Measurements from ENCODE around the gene HSF5. TPM values are rescaled to one million over a fixed set of nuclear protein-coding genes. Genes with fewer than 3 reads are reported as not detected.
A peak's percentile ranks its signal among the peaks of the same experiment; 100 is the strongest.

HSF5 gene, protein sequence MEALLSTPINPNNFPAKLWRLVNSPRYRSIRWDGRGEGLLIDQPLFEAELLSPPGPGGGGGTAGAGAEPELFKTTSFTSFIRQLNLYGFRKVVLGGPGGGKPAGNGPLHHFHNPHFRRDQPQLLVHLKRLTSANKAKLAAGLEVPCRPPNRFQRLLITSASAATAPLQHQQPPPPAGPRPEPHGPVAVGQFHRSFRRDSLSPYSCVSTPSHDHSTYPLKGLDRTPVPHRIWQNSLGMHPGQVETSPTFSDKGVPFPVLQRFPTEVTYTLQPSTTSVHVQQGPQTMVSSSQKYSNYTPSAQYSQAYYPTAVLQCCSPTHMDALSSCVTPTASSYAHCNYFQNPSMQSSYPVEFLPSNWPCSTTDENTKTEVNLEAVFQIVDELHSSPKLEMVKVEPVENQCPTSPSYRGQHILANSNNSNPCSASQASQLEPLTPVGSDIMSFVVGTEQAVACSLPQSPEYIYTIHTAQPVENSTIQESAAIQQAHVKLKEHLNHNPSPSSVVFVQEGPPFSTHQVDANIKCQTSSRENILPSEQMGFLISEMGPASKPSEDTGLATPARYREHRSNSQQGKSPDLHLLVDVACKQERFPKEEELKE
- total RNA-seq = not detected in 2 replicates
- long read RNA-seq = 0 reads

DNA sequence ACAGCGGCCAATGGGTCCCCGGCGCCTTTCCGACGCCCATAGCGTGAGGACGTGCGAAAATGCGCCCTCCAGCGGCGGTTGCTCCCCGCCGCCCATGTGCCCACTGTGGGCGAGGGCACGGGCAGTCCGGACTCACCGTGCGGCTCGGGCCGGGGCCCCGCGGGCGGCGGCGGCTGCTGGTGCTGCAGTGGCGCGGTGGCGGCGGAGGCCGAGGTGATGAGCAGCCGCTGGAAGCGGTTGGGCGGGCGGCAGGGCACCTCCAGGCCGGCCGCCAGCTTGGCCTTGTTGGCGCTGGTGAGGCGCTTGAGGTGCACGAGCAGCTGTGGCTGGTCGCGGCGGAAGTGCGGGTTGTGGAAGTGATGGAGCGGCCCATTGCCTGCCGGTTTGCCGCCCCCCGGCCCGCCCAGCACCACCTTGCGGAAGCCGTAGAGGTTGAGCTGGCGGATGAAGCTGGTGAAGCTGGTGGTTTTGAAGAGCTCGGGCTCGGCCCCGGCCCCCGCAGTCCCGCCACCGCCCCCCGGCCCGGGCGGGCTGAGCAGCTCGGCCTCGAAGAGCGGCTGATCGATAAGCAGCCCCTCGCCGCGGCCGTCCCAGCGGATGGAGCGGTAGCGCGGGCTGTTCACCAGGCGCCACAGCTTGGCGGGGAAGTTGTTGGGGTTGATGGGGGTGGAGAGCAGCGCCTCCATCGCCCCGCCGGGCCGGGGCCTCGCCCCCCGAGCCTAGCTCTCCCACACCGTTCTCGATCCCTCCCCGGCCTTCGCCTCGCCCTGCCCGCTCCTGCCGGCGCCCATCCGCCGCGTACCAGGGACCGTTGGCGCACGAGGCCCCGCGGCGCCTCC, at the start of gene HSF5:
TSS of gene HSF5 (minus strand) at position 820 of the 839 bp plus-strand sequence. CDS start at position 686, 134 bp downstream.
- no peak within 1 kb of the TSS for H3K27ac Mint-ChIP-seq (ENCODE audit: unreplicated experiment)
- DNase-seq (ENCODE audit: extremely low spot score, unreplicated experiment) = peak; percentile 83
- H3K4me1 Mint-ChIP-seq (ENCODE audit: unreplicated experiment) = no peaks in the 10 kb centered on the region
- H3K9me3 Mint-ChIP-seq (ENCODE audit: unreplicated experiment) = no peaks in the 10 kb centered on the region
- no peak within 1 kb of the TSS for H3K4me3 Mint-ChIP-seq (ENCODE audit: unreplicated experiment)
- peaks cover 38% of the 10 kb centered on the region for H3K36me3 Mint-ChIP-seq (ENCODE audit: unreplicated experiment)
- TF ChIP-seq, protein P1, sequence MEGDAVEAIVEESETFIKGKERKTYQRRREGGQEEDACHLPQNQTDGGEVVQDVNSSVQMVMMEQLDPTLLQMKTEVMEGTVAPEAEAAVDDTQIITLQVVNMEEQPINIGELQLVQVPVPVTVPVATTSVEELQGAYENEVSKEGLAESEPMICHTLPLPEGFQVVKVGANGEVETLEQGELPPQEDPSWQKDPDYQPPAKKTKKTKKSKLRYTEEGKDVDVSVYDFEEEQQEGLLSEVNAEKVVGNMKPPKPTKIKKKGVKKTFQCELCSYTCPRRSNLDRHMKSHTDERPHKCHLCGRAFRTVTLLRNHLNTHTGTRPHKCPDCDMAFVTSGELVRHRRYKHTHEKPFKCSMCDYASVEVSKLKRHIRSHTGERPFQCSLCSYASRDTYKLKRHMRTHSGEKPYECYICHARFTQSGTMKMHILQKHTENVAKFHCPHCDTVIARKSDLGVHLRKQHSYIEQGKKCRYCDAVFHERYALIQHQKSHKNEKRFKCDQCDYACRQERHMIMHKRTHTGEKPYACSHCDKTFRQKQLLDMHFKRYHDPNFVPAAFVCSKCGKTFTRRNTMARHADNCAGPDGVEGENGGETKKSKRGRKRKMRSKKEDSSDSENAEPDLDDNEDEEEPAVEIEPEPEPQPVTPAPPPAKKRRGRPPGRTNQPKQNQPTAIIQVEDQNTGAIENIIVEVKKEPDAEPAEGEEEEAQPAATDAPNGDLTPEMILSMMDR (IDR thresholded peaks at IDR 0.05) = no peak
- no peaks in the 10 kb centered on the region for H3K27me3 Mint-ChIP-seq (ENCODE audit: unreplicated experiment)

DNA sequence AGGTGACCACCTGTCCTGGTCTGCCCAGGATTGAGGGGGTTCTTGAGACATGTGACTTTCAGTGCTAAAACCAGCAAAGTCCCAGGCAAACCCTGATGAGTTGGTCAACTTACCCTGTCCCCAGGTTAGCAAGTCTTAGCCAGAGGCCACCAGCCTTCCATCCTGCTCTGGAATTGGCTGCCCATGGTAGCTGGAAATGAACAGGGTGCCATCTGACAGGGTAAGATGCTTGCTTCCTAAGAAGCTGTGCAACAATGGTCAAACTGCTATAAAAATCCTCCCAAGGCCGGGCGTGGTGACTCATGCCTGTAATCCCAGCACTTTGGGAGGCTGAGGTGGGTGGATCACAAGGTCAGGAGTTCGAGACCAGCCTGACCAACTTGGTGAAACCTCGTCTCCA, 49.1 kb upstream of the HSF5 start:
- TF ChIP-seq, protein P1 (IDR thresholded peaks at IDR 0.05) = no peak
- no peak overlapping the region for H3K27ac Mint-ChIP-seq (ENCODE audit: unreplicated experiment)
- H3K36me3 Mint-ChIP-seq (ENCODE audit: unreplicated experiment) = no peaks in the 10 kb centered on the region
- peaks cover 5% of the 10 kb centered on the region for H3K4me1 Mint-ChIP-seq (ENCODE audit: unreplicated experiment)
- DNase-seq (ENCODE audit: extremely low spot score, unreplicated experiment) = no peak
- H3K4me3 Mint-ChIP-seq (ENCODE audit: unreplicated experiment) = no peak overlapping the region
- H3K27me3 Mint-ChIP-seq (ENCODE audit: unreplicated experiment) = peaks cover 17% of the 10 kb centered on the region
- H3K9me3 Mint-ChIP-seq (ENCODE audit: unreplicated experiment) = no peaks in the 10 kb centered on the region

DNA sequence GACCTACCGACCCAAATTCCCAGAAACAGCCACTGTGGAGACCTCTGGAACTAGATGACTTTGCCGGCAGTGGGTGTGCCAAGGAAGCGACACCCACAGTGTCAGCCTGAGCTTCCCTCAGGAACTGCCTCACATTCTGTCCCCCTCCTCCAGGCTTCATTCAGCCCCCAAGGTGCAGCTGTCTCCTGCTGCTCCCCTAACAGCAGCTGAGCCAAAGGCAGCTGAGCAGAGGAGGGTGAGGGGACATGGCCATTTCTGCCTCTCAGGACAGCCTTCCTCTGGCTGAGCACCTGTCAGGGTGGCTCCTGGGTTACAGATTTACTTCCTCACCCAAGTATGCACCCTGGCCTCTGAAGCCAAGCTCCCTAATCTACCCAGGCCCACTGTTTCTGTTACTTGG, 48.3 kb upstream of the HSF5 start:
- TF ChIP-seq, protein P1 (IDR thresholded peaks at IDR 0.05) = no peak
- peaks cover 10% of the 10 kb centered on the region for H3K27me3 Mint-ChIP-seq (ENCODE audit: unreplicated experiment)
- DNase-seq (ENCODE audit: extremely low spot score, unreplicated experiment) = no peak
- H3K4me1 Mint-ChIP-seq (ENCODE audit: unreplicated experiment) = peaks cover 8% of the 10 kb centered on the region
- H3K4me3 Mint-ChIP-seq (ENCODE audit: unreplicated experiment) = no peak overlapping the region
- no peaks in the 10 kb centered on the region for H3K36me3 Mint-ChIP-seq (ENCODE audit: unreplicated experiment)
- H3K27ac Mint-ChIP-seq (ENCODE audit: unreplicated experiment) = no peak overlapping the region
- H3K9me3 Mint-ChIP-seq (ENCODE audit: unreplicated experiment) = no peaks in the 10 kb centered on the region

GRCh38 chr17:58535431-58535830, 47.2 kb upstream of the HSF5 start:
- Mint-ChIP-seq H3K27ac (ENCODE audit: unreplicated experiment) (no peak overlapping the region), H3K4me1 (ENCODE audit: unreplicated experiment) (peaks cover 15% of the 10 kb centered on the region), H3K36me3 (ENCODE audit: unreplicated experiment) (no peaks in the 10 kb centered on the region), H3K9me3 (ENCODE audit: unreplicated experiment) (no peaks in the 10 kb centered on the region), H3K4me3 (ENCODE audit: unreplicated experiment) (no peak overlapping the region), H3K27me3 (ENCODE audit: unreplicated experiment) (peaks cover 9% of the 10 kb centered on the region)
- no peak for DNase-seq (ENCODE audit: extremely low spot score, unreplicated experiment)
- TF ChIP-seq, protein P1 (IDR thresholded peaks at IDR 0.05) = no peak
